Dendritic cell treated with granulocyte-macrophage colony-stimulating factor and Interleukin-4, amounts not matched to agents 40 ng/mL and 50 ng/mL, for 4 days (primary cell): Measurements from ENCODE around the gene PUM2.
"Not testable (repeated sequence)": the region's sequence is repeated elsewhere in the genome, so short reads cannot be mapped to it uniquely, and the experiment has no call there.

ENCODE experiments used
- H3K27ac Mint-ChIP-seq: one replicate; pipeline ENCODE4 v1.8.0; 2022; ENCODE audit warnings: mild to moderate bottlenecking, mixed read lengths
- H3K27me3 Mint-ChIP-seq: one replicate; pipeline ENCODE4 v1.8.0; 2022; ENCODE audit warnings: mild to moderate bottlenecking, mixed read lengths
- H3K36me3 Mint-ChIP-seq: one replicate; pipeline ENCODE4 v1.8.0; 2022; ENCODE audit warnings: low read depth, mixed read lengths
- H3K4me1 Mint-ChIP-seq: one replicate; pipeline ENCODE4 v1.8.0; 2022; ENCODE audit warnings: low read depth, mixed read lengths
- H3K4me3 Mint-ChIP-seq: one replicate; pipeline ENCODE4 v1.8.0; 2022; ENCODE audit warnings: mild to moderate bottlenecking, moderate library complexity, mixed read lengths
- H3K9me3 Mint-ChIP-seq: one replicate; pipeline ENCODE4 v1.8.0; 2022; ENCODE audit warnings: mixed read lengths
- intact Hi-C: fragments of 100-400 bp; cut with micrococcal nuclease; formaldehyde crosslinking; loops from one replicate; pipeline ENCODE4 v1.15.0; 2022

Gene PUM2

DNA sequence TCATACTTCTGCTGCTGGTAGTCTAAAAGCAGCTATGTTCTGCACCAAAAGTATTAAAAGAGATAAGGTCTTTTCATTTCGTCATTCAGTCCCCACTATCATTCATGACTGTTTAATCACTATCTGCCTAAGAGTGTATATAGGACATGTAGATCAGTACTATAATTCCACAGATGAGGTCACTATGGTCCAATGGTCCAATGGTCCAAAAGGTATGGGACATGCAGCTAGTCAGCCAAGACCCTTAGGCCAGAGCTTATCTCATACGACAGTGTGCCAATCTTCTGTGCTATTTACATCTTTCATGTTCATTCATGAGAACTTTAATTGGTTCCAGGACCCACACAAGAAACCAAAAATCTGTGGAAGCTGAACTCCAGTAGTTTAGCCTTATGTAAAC is 83.1 kb downstream of the PUM2 start:
- no peaks in the 10 kb centered on the region for H3K27me3 Mint-ChIP-seq
- H3K4me1 Mint-ChIP-seq, result no peaks in the 10 kb centered on the region
- intact Hi-C loops, result no loop called here
- no peak overlapping the region for H3K4me3 Mint-ChIP-seq
- H3K27ac Mint-ChIP-seq, result no peak overlapping the region
- no peaks in the 10 kb centered on the region for H3K9me3 Mint-ChIP-seq
- peaks cover 56% of the 10 kb centered on the region for H3K36me3 Mint-ChIP-seq

DNA sequence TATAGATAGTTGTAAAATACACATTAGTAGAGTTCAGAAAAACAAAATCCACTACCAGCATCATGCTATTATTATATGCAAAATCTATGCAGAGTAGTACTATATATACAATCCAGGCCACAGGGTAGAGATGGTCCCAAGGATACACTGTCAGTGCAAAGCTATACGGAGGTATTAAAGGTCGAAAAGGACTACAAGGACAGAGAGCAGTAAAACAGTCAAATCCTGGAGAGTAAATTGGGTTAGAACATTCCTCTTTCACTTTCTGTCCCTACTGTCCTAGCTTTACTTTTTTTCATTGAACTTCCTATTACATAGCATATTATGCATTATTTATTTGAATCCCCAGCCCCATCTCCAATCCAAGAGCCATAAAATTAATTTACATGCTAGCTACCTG is 86.0 kb downstream of the PUM2 start:
- peaks cover 49% of the 10 kb centered on the region for H3K36me3 Mint-ChIP-seq
- no peaks in the 10 kb centered on the region for H3K27me3 Mint-ChIP-seq
- H3K27ac Mint-ChIP-seq, result no peak overlapping the region
- intact Hi-C loops, result no loop called here
- H3K9me3 Mint-ChIP-seq, result no peaks in the 10 kb centered on the region
- H3K4me1 Mint-ChIP-seq, result no peaks in the 10 kb centered on the region
- no peak overlapping the region for H3K4me3 Mint-ChIP-seq

DNA sequence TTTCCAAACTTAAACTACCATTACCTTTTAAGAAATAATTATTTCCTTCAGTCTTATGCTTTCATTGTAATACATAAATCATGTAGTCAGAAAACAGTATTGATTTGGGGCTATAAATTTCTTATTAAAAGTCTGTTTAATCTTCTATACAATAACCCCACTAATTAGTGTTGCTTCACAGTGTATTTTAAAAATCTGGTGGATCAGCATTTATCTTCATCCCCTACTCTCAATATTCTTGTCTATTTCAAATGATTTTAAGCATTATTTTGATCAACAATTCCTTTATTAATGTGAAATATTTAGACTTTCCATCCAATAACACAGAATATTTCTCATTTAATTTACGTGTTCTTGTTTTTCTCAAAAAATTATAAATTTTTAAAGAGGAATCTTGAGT is 93.2 kb downstream of the PUM2 start:
- H3K4me3 Mint-ChIP-seq, result no peak overlapping the region
- no peaks in the 10 kb centered on the region for H3K27me3 Mint-ChIP-seq

DNA sequence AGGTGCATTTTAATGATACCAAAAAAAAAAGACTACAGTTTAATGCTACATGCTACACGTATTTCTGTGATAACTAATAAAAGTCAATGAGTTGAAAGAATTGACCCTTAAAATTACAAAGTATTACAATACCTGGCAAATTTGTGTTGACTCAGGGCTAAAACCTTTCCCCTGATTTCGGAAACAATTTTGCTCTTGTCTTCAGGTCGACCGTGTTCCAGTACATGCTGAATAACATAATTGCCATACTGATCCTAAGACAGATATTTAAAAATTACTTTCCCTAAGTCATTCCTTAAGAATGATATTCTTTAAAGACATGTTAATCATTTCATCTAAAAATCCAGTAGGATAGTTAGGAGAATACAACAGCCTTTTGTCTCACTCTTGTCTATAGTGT is 95.9 kb downstream of the PUM2 start:
- H3K36me3 Mint-ChIP-seq, result peaks cover 84% of the 10 kb centered on the region
- no peaks in the 10 kb centered on the region for H3K4me1 Mint-ChIP-seq
- intact Hi-C loops, result loop anchor here (5.0 kb wide), 1 partner anchor 33 kb away; no protein-coding TSS in a partner anchor
- no peak overlapping the region for H3K27ac Mint-ChIP-seq
- H3K4me3 Mint-ChIP-seq, result no peak overlapping the region
- no peaks in the 10 kb centered on the region for H3K27me3 Mint-ChIP-seq
- no peaks in the 10 kb centered on the region for H3K9me3 Mint-ChIP-seq

More for the DNA sequence above, 93.2 kb downstream of the PUM2 start:
- peaks cover 73% of the 10 kb centered on the region for H3K36me3 Mint-ChIP-seq
- no peaks in the 10 kb centered on the region for H3K4me1 Mint-ChIP-seq
- intact Hi-C loops, result no loop called here
- H3K27ac Mint-ChIP-seq, result no peak overlapping the region
- no peaks in the 10 kb centered on the region for H3K9me3 Mint-ChIP-seq

DNA sequence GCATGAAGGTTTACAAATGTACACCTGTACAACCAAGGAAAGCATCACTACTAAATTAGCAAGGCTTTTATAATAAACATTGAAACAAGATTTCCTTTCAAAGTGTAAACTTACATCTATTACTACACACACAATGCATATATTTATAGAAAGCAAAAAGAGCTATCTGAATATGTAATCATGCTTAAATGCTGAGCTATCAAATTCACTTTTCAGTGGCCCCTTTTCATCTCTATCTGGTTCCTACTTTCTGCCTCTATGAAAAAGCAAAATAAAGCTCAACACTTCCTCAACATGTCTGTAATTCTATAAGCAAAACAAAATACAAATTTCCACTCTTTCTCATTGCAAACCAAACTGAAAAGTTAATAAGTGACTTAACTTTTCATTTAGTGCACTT is 100.2 kb downstream of the PUM2 start:
- Mint-ChIP-seq H3K36me3 (peaks cover 88% of the 10 kb centered on the region), H3K27me3 (no peaks in the 10 kb centered on the region), H3K9me3 (no peaks in the 10 kb centered on the region), H3K4me1 (no peaks in the 10 kb centered on the region), H3K4me3 (no peak overlapping the region), H3K27ac (no peak overlapping the region)
- intact Hi-C loops, result loop anchor here (5.0 kb wide), 1 partner anchor 37 kb away; no protein-coding TSS in a partner anchor

DNA sequence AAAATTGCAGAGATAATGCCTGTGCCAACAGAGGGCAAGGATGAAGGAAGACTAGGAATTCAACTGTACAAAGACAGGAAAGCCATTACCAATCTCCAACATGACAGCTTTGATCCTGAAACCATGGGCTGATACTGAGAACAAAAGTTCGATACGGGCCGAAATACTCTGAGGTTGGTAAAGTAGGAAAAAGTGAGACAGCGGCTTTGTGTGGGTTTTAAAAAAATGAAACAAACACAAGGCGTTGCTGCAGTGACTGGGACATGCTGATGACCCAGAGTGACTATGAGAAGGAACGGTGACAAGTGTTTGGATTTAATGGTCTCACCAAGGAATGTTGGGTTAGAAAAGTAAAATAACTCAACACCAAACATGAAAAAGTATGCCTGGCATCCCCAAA is 101.5 kb downstream of the PUM2 start:
- H3K4me3 Mint-ChIP-seq, result no peak overlapping the region
- no peak overlapping the region for H3K27ac Mint-ChIP-seq
- H3K36me3 Mint-ChIP-seq, result peaks cover 75% of the 10 kb centered on the region
- H3K4me1 Mint-ChIP-seq, result no peaks in the 10 kb centered on the region
- no peaks in the 10 kb centered on the region for H3K9me3 Mint-ChIP-seq
- H3K27me3 Mint-ChIP-seq, result no peaks in the 10 kb centered on the region
- intact Hi-C loops, result no loop called here

DNA sequence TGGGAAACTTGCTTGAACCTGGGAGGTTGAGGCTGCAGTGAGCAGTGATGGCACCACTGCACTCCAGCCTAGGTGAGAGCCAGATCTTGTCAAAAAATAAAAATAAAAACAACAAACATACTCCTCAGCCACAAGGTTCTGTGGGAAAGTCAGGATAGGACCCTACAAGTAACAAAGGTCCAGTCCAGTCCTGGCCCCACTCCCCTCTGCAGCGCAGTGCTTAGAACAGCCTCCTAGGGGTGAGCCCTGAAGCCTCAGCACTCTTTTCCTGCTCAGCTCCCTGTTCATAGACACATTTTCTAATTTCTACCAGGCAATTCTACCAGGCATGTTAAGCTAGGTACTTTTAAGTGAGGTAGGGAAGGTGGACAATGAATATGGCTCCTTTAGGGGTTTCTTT is 103.6 kb downstream of the PUM2 start:
- no peak overlapping the region for H3K4me3 Mint-ChIP-seq
- intact Hi-C loops, result no loop called here
- peaks cover under 1% of the 10 kb centered on the region for H3K4me1 Mint-ChIP-seq
- no peak overlapping the region for H3K27ac Mint-ChIP-seq
- H3K27me3 Mint-ChIP-seq, result peaks cover 2% of the 10 kb centered on the region
- H3K9me3 Mint-ChIP-seq, result no peaks in the 10 kb centered on the region
- H3K36me3 Mint-ChIP-seq, result peaks cover 54% of the 10 kb centered on the region

DNA sequence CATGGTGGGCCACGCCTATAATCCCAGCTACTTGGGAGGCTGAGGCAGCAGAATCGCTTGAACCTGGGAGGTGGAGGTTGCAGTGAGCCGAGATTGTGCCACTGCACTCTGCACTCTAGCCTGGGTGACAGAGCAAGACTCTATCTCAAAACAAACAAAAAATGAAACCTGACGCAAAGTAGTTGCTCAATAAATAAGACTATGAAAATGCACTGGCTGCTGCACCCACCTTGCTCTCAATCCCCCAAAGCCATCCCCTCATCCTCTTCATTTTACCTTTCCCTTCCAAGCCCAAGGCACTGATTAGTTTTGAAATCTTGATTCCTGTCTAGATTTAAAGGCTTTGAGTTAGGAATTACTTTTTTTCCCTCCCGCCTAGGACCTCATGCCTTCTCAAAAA is 107.0 kb downstream of the PUM2 start:
- H3K9me3 Mint-ChIP-seq, H3K4me3 Mint-ChIP-seq, H3K27ac Mint-ChIP-seq, H3K4me1 Mint-ChIP-seq, intact Hi-C loops: not testable (repeated sequence)
- Mint-ChIP-seq H3K36me3 (peaks cover 23% of the 10 kb centered on the region), H3K27me3 (peaks cover 16% of the 10 kb centered on the region)

DNA sequence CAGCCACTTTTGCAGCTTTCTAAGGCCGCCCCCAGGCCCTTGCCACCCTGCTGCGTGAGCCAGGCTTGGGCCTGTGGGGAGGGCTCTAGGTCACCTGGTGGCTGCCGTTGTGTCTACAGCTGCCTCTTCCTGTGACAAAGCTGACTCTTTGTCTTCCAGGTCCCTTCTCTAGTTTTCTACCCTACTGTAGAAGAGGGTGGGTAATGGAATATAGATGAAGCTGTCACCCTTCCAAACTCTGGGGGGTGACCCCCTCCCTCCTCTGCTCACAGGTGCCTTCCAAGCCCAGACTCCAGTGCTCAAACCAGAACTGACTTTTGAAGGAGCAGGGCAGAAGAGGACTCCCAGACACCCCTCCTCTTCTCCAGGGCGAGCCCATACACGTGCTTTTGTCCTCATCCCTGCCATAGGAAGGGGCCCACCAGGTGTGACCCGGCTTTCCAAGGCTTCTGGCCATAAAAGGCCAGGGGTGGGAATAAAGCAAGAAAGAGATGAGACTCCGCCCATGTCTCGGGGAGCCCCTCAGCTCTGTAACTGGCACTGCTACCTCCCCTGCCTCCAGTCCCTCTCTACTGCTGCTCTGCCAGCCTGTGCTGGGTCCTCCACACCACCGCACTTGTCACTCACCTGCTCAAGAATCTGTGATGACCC is 107.8 kb downstream of the PUM2 start:
- Mint-ChIP-seq H3K4me3 (no peak overlapping the region), H3K27ac (no peak overlapping the region)
- intact Hi-C loops, result no loop called here

DNA sequence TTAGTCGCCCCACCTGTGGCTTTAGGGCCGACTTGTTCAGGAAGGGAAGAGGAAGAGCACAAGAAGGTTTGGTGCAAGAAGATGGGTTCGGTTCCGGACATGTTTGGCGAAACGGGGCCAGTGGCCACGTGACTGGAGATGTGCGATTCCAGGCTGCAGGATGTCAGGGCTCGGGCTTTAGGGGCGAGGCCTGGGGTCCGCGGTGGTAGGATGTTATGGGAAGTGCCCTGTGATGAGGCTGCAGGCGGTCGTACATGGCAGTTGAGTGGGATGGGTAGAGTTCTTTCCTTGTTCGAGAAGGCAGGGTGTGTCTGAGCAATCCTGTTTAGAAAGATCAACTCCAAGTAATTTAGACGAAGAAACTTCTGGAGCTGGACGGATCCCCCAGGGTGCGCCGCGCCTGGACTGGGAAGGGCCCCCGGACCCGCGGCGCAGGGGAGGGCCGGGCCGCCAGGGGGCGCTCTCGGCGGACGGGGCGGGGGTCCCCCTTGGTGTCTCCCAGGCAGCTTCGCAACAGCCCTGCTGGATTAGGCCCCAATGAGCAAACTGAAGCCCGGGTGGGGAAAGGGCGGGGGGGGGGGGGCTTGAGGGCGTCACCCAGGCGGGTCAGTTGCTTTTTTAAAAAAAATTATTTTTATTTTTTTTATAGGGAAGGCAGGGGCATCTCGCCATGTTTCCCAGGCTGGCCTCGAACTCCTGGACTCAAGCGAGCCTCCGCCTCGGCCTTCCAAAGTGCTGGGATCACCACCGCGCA is 108.5 kb downstream of the PUM2 start:
- peaks cover 20% of the 10 kb centered on the region for H3K27me3 Mint-ChIP-seq
- H3K4me3 Mint-ChIP-seq, result no peak overlapping the region
- H3K27ac Mint-ChIP-seq, result no peak overlapping the region
- peaks cover 8% of the 10 kb centered on the region for H3K36me3 Mint-ChIP-seq
- peaks cover 5% of the 10 kb centered on the region for H3K4me1 Mint-ChIP-seq
- intact Hi-C loops, result no loop called here
- no peaks in the 10 kb centered on the region for H3K9me3 Mint-ChIP-seq

More for the DNA sequence above, 107.8 kb downstream of the PUM2 start:
- Mint-ChIP-seq H3K4me1 (peaks cover 5% of the 10 kb centered on the region), H3K9me3 (no peaks in the 10 kb centered on the region), H3K27me3 (peaks cover 16% of the 10 kb centered on the region), H3K36me3 (peaks cover 15% of the 10 kb centered on the region)

DNA sequence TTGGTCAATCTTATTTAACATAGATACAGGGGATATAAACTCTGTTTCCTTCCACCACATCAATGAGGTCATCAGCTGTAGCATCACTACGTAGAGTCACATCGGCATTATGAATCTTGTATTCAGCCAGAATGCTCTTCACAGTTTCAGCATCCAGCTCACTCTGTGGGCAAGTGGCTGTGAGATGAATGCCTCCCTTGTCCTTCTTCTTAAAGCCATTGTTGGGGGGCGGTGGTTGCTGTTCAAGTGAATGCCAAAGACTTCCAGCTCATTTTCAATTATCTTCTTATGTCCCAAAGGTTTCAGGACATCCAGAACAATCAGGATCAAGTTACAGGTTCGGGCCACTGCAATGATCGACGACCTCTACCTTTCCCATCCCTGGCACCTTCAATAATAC is 110.4 kb downstream of the PUM2 start:
- H3K4me1 Mint-ChIP-seq, H3K36me3 Mint-ChIP-seq, intact Hi-C loops, H3K9me3 Mint-ChIP-seq, H3K4me3 Mint-ChIP-seq, H3K27ac Mint-ChIP-seq: not testable (repeated sequence)
- H3K27me3 Mint-ChIP-seq, result peaks cover 28% of the 10 kb centered on the region

DNA sequence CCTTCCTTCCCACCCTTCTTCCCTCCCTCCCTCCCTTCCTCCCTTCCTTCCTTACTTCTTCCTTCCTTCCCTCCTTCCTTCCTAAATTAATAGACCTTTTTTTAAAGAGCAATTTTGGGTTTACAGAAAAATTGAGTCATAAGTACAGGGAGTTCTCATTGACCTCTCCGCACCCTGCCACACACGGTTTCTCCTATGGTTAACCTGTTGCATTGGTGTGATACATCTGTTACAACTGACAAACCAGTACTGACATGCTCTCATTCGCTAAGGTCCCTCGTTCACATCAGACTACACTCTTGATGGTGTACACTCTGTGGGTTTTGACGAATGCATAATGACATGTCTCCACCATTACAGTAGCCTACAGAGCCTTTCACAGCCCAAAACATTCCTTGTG is 114.1 kb downstream of the PUM2 start:
- Mint-ChIP-seq H3K9me3 (no peaks in the 10 kb centered on the region), H3K27ac (no peak overlapping the region), H3K4me1 (no peaks in the 10 kb centered on the region), H3K4me3 (no peak overlapping the region), H3K27me3 (peaks cover 26% of the 10 kb centered on the region), H3K36me3 (no peaks in the 10 kb centered on the region)
- intact Hi-C loops, result no loop called here

DNA sequence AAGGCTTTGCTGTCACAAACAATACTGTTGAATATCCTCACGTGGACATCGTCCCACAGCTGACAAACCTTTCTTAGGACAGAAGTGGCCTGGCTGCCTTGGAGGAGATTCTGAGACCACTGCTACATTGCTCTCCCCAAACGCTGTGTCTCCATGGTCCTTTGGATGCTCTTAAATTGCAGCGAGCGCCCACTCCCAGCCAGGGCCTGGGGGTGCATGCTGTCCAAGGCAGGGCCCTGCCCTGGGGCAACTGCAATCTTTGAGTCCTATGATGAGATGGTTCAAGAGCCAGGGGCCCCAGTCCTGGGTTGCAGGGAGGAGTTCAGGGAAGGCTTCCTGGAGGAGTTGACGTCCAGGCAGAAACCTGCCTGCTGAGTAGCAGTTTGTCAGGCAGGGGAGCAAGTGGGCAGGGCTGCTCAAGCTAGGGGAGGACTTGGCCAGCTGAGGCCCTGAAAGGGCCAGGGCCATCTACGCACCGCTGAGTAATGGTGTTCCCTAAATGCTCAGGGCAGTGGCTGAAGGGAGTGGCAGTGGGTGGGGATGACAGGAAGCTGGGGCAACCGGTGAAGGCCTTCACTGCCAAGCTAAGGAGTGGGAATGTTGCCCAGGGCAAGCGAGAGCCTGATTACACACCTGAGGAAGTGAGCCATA is 114.9 kb downstream of the PUM2 start:
- H3K36me3 Mint-ChIP-seq, result no peaks in the 10 kb centered on the region
- no peak overlapping the region for H3K27ac Mint-ChIP-seq

DNA sequence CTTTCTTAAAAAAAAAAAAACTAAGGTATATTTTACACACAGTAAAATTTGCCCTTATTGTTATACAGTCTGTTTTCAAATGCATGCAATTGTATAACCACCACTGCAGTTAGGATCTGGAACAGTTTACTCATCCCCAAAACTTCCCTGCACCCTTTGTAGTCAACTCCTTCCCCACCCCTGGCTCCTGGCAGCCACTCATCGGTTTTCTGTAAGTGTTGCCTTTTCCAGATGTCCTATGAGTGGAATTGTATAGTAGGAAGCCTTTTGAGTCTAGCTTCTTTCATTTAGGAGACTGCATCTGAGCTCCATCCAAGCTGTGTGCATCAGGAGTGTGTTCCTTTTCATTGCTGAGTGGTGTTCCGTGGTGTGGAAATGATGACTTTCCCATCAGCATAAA is 116.0 kb downstream of the PUM2 start:
- not testable (repeated sequence) for H3K9me3 Mint-ChIP-seq, H3K4me3 Mint-ChIP-seq, H3K36me3 Mint-ChIP-seq

More for the DNA sequence above, 114.9 kb downstream of the PUM2 start:
- no peaks in the 10 kb centered on the region for H3K4me1 Mint-ChIP-seq
- H3K4me3 Mint-ChIP-seq, result no peak overlapping the region
- peaks cover 25% of the 10 kb centered on the region for H3K27me3 Mint-ChIP-seq
- no peaks in the 10 kb centered on the region for H3K9me3 Mint-ChIP-seq
- intact Hi-C loops, result no loop called here

More for the DNA sequence above, 116.0 kb downstream of the PUM2 start:
- H3K27me3 Mint-ChIP-seq, result peaks cover 29% of the 10 kb centered on the region
- intact Hi-C loops, H3K27ac Mint-ChIP-seq, H3K4me1 Mint-ChIP-seq: not testable (repeated sequence)
